GM18519 (cell line): ENCODE measurements around the gene TLR2.
A peak's percentile ranks its signal among the peaks of the same experiment; 100 is the strongest.

Experiments
- ATAC-seq: cut with Tn5 transposase; IDR thresholded peaks from one replicate; pipeline ENCODE4 v1.9.1; 2021; ENCODE audit warnings: mild to moderate bottlenecking, moderate library complexity; ENCODE audit not compliant: unreplicated experiment, low FRiP score

Gene TLR2

GRCh38 chr4:153728660-153729059, 44.6 kb downstream of the TLR2 start:
- ATAC-seq, result no peak

- ATAC-seq, result no peak
Observed at GRCh38 chr4:153729895-153730294, 45.8 kb downstream of the TLR2 start.

GRCh38 chr4:153731239-153731638, 47.2 kb downstream of the TLR2 start:
- ATAC-seq, result no peak

GRCh38 chr4:153733751-153734448, 49.8 kb downstream of the TLR2 start:
- peak; percentile 79 for ATAC-seq

- ATAC-seq, result no peak
Observed at GRCh38 chr4:153735906-153736461, 51.9 kb downstream of the TLR2 start.

GRCh38 chr4:153741541-153741940, 57.5 kb downstream of the TLR2 start:
- ATAC-seq, result no peak

GRCh38 chr4:153745651-153746050, 61.6 kb downstream of the TLR2 start:
- ATAC-seq, result no peak

GRCh38 chr4:153747406-153747955, 63.4 kb downstream of the TLR2 start:
- ATAC-seq, result no peak

- ATAC-seq, result no peak
Observed at GRCh38 chr4:153748378-153748777, 64.3 kb downstream of the TLR2 start.

- ATAC-seq, result peak; percentile 86
Observed at GRCh38 chr4:153750197-153750817, 66.2 kb downstream of the TLR2 start.

GRCh38 chr4:153755186-153755585, 71.1 kb downstream of the TLR2 start:
- no peak for ATAC-seq
